ENCODE data around the gene WDR53.

- no peak for TF ChIP-seq EZH2 (IDR thresholded peaks at IDR 0.05)
- no peak for TF ChIP-seq POLR2AphosphoS5 (IDR thresholded peaks at IDR 0.05; ENCODE audit: borderline replicate concordance, low read depth, low read length)
- no peak for TF ChIP-seq FOXP2 (optimal IDR thresholded peaks at IDR 0.05; ENCODE audit: control extremely low read depth, extremely low read length, insufficient read depth)
Measured at GRCh38 chr3:196603683-196604082, 35.3 kb upstream of the WDR53 start.

Measured in SK-N-MC (cell line).